Fibroblast of pulmonary artery (primary cell): Measurements from ENCODE around the gene YPEL2.

ENCODE experiments used
- DNase-seq: peaks from one replicate; pipeline ENCODE4 v3.0.0-alpha.2; 2010; ENCODE audit warnings: low read depth
- H3K4me3 ChIP-seq: replicated peaks from 2 replicates; pipeline ENCODE4 v1.5.1; 2011; ENCODE audit warnings: low read depth, mild to moderate bottlenecking, control low read depth, low read length, moderate library complexity
- CTCF ChIP-seq: IDR thresholded peaks from 2 replicates; pipeline ENCODE4 v1.5.1; 2011; ENCODE audit warnings: mild to moderate bottlenecking, control low read depth, low read length, inconsistent platforms; ENCODE audit errors: missing control alignments

Gene YPEL2

GRCh38 chr17:59357219-59357697 lies 25.8 kb downstream of the YPEL2 start:
- DNase-seq: peak; percentile 40
- TF ChIP-seq CTCF: no peak
- no peak overlapping the region for H3K4me3 ChIP-seq

- peak; percentile 60 for DNase-seq
- no peak for TF ChIP-seq CTCF
- H3K4me3 ChIP-seq: no peak overlapping the region
These were observed 26.5 kb downstream of the YPEL2 start for GRCh38 chr17:59357929-59358328.

- no peak overlapping the region for H3K4me3 ChIP-seq
- no peak for TF ChIP-seq CTCF
- peak; percentile 92 for DNase-seq
These were observed 29.9 kb downstream of the YPEL2 start for GRCh38 chr17:59361386-59361785.

GRCh38 chr17:59361916-59362810 lies 30.7 kb downstream of the YPEL2 start:
- peak; percentile 72 for DNase-seq
- TF ChIP-seq CTCF: no peak
- H3K4me3 ChIP-seq: no peak overlapping the region

GRCh38 chr17:59362811-59363205 lies 31.4 kb downstream of the YPEL2 start:
- no peak overlapping the region for H3K4me3 ChIP-seq
- no peak for TF ChIP-seq CTCF
- peak; percentile 47 for DNase-seq

- TF ChIP-seq CTCF: no peak
- no peak overlapping the region for H3K4me3 ChIP-seq
- no peak for DNase-seq
These were observed 34.0 kb downstream of the YPEL2 start for GRCh38 chr17:59365383-59365981.
